ENCODE results near the gene PMS1. TPM values are rescaled to one million over a fixed set of nuclear protein-coding genes. Genes with fewer than 3 reads are reported as not detected.
"Not testable (repeated sequence)": the region's sequence is repeated elsewhere in the genome, so short reads cannot be mapped to it uniquely, and the experiment has no call there.

PMS1 gene
- polyA plus RNA-seq, 1 experiment = 5.4 TPM

DNA sequence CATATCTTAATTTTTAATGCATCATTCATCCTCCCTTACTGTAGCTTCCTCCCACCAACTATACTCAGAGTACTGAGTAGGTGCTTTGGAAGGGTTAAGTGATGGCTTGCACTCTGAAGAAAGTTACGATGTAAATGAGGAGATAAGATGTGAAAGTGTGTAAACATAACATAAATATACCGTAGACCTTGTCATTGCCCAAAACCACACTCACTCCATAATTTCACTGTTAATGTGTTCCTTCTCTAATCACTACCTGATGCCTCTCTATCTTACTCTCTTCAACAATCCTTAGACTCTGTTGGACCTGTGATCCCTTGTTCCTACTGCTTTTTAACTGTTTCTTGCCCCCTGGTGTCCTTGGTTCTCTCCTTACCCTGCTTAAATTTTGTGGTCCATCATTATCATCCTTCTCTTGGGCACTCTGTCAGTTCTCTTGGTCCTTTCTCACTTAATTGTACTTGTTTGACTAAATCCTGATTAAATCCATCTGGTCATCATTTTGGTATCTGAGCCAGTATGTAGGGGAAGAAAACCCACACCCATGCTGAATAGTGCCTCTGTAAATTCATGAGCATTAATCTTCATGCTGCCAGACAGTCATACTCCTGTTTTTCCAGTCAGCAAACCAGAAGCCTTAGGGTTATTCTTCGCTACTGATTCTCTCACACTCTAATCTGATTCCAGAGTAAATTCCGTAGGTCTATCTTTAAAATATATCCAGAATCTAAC, 45.0 kb downstream of the PMS1 start:
- CTCF ChIA-PET = interaction anchor here (1.2 kb wide), 2 partner anchors 9 to 20 kb away, joined by 3 read pairs; no protein-coding TSS in a partner anchor
- no peaks in the 10 kb centered on the region for H3K36me3 ChIP-seq (ENCODE audit: control insufficient read depth, insufficient read depth, low read length)
- TF ChIP-seq, protein P1, sequence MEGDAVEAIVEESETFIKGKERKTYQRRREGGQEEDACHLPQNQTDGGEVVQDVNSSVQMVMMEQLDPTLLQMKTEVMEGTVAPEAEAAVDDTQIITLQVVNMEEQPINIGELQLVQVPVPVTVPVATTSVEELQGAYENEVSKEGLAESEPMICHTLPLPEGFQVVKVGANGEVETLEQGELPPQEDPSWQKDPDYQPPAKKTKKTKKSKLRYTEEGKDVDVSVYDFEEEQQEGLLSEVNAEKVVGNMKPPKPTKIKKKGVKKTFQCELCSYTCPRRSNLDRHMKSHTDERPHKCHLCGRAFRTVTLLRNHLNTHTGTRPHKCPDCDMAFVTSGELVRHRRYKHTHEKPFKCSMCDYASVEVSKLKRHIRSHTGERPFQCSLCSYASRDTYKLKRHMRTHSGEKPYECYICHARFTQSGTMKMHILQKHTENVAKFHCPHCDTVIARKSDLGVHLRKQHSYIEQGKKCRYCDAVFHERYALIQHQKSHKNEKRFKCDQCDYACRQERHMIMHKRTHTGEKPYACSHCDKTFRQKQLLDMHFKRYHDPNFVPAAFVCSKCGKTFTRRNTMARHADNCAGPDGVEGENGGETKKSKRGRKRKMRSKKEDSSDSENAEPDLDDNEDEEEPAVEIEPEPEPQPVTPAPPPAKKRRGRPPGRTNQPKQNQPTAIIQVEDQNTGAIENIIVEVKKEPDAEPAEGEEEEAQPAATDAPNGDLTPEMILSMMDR (IDR thresholded peaks at IDR 0.05; ENCODE audit: insufficient read depth, low read depth, low read length) = no peak
- no peak for DNase-seq (ENCODE audit: low read depth)
- no peaks in the 10 kb centered on the region for H3K27me3 ChIP-seq (ENCODE audit: control insufficient read depth, insufficient read depth, low read length)
- POLR2A ChIA-PET = no interaction called here
- no peak overlapping the region for H3K4me3 ChIP-seq (ENCODE audit: low read depth, low read length)

DNA sequence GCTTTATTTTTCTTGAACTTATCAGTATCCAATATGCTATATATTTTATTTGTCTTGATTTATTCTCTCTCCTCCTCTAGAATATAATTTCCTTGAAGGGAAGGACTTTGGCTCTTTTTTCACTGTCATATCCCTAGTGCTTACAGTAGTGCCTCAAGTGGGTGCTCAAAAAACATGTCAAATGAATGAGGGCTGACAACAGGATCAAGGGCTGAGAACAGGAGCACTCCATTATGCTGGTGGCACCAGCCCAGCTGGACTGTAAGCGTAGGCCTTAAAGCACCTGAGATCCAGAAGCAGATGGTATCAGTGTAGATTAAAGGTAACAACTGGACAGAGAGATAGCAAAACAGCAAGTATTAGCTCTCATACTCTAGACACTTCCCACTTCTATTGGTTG, 46.3 kb downstream of the PMS1 start:
- no peak overlapping the region for H3K4me3 ChIP-seq (ENCODE audit: low read depth, low read length)
- ChIA-PET CTCF (interaction anchor here (1.0 kb wide), 1 partner anchor 68 kb away, joined by 3 read pairs; the partner anchor contains the start of gene OSGEPL1), POLR2A (no interaction called here)
- DNase-seq (ENCODE audit: low read depth) = no peak
- TF ChIP-seq, protein P1 (IDR thresholded peaks at IDR 0.05; ENCODE audit: insufficient read depth, low read depth, low read length) = no peak
- H3K27me3 ChIP-seq (ENCODE audit: control insufficient read depth, insufficient read depth, low read length) = no peaks in the 10 kb centered on the region
- no peaks in the 10 kb centered on the region for H3K36me3 ChIP-seq (ENCODE audit: control insufficient read depth, insufficient read depth, low read length)

DNA sequence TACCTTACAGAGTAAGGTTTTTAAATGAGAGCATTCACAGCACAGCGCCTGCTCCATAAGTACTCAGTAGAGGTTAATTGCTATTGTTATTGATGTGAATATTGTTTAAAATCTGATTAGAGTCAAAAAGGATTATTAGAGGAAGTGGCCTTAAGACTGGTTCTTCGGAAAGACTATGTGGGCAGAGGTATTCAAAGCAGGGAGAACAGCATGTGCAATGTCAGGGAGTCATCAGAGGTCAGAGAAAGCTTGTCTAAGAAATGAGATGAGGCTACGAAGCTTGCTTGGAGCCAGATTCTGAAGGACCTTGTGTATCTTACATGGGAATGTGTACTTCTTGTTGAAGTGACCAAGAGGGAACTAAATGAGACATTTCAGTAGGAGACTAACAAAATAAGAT, 49.8 kb downstream of the PMS1 start:
- CTCF ChIA-PET = no interaction called here
- H3K36me3 ChIP-seq (ENCODE audit: control insufficient read depth, insufficient read depth, low read length) = no peaks in the 10 kb centered on the region
- no peaks in the 10 kb centered on the region for H3K27me3 ChIP-seq (ENCODE audit: control insufficient read depth, insufficient read depth, low read length)
- POLR2A ChIA-PET = no interaction called here
- DNase-seq (ENCODE audit: low read depth) = no peak
- TF ChIP-seq, protein P1 (IDR thresholded peaks at IDR 0.05; ENCODE audit: insufficient read depth, low read depth, low read length) = no peak
- H3K4me3 ChIP-seq (ENCODE audit: low read depth, low read length) = no peak overlapping the region

DNA sequence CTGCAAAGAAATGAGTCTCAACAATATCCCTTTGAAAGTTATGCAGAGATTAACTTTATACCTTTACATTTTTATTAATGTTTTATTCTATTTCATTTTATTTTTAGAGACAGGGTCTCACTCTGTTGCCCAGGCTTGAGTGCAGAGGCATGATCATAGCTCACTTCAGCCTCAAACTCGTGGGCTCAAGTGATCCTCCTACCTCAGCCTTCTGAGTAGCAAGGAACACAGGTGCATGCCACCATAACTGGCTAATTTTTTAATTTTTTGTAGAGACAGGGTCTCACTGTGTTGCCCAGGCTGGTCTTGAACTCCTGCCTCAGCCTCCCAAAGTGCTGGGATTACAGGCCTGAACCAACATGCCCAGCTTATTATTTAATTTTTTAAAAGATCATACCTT, 50.4 kb downstream of the PMS1 start:
- POLR2A ChIA-PET; H3K36me3 ChIP-seq (ENCODE audit: control insufficient read depth, insufficient read depth, low read length); DNase-seq (ENCODE audit: low read depth); CTCF ChIA-PET; H3K4me3 ChIP-seq (ENCODE audit: low read depth, low read length); H3K27me3 ChIP-seq (ENCODE audit: control insufficient read depth, insufficient read depth, low read length): not testable (repeated sequence)

DNA sequence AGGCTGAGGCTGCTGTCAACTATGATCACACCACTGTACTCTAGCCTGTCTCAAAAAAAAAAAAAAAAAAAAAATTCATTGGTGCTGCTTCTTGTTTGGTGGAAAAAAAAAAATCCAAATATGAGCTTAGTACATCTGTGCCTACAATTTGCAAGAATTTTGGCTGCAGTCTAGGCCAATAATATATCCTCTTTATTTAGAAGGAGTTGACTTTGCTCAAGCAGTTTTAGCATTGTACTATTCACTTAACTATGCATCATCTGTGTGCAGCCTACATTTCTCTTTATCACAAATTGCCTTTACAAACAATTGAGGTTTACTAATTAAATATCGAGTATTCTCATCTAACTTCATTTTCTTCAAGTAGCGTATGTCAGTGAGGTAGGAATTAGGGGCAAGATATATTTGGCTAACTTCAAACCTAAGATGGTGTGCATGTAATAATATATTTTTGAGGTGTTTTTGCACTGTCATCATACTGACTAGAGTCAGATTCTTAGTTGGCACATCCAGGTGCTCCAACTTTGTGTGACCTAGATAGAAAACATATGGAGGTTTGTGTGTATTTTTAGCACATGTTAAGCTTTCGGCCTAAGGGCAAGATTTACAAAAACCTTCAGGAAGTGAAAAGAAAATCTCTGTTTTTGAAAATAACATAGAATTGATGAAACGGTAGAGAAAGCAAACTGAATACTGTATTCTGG, 51.8 kb downstream of the PMS1 start:
- no peaks in the 10 kb centered on the region for H3K36me3 ChIP-seq (ENCODE audit: control insufficient read depth, insufficient read depth, low read length)
- no peaks in the 10 kb centered on the region for H3K27me3 ChIP-seq (ENCODE audit: control insufficient read depth, insufficient read depth, low read length)
- DNase-seq (ENCODE audit: low read depth) = no peak
- POLR2A ChIA-PET = interaction anchor here (0.6 kb wide), 1 partner anchor 13 kb away, joined by 5 read pairs; no protein-coding TSS in a partner anchor
- H3K4me3 ChIP-seq (ENCODE audit: low read depth, low read length) = no peak overlapping the region
- TF ChIP-seq, protein P1 (IDR thresholded peaks at IDR 0.05; ENCODE audit: insufficient read depth, low read depth, low read length) = no peak
- CTCF ChIA-PET = no interaction called here

Measured in BJ (cell line).